Left lobe of liver (tissue), 2 donors: ENCODE measurements around the gene DERA. TPM values are rescaled to one million over a fixed set of nuclear protein-coding genes. Genes with fewer than 3 reads are reported as not detected.
A peak's percentile ranks its signal among the peaks of the same experiment; 100 is the strongest.
"Not testable (repeated sequence)": the region's sequence is repeated elsewhere in the genome, so short reads cannot be mapped to it uniquely, and the experiment has no call there.

Source experiments
- ATAC-seq: fragments of 200-7000 bp; cut with Tn5 transposase; one replicate; pipeline ENCODE4 v1.9.1; 2020; ENCODE audit warnings: mild to moderate bottlenecking, moderate library complexity
- DNase-seq: peaks from one replicate; pipeline ENCODE4 v3.0.0-alpha.2; 2020; ENCODE audit warnings: low spot score
- total RNA-seq: library from RNA; stranded (reverse); gene quantifications from one replicate; pipeline ENCODE4 v1.2.1, GENCODE V29; 2021
- donor health status: DM: no; HTN: no; CAD: no; lungs with moderate emphysema.
- donor health status: DM: no; HTN: yes; CAD: no.

The DERA gene
- total RNA-seq, 1 donor from 2014 or later = 38.4 TPM

GRCh38 chr12:16057351-16057751 is 146.2 kb downstream of the DERA start:
- not testable (repeated sequence) for ATAC-seq, DNase-seq

GRCh38 chr12:16062611-16063010 is 151.5 kb downstream of the DERA start:
- ATAC-seq (no peak), DNase-seq (no peak)

- DNase-seq (no peak), ATAC-seq (no peak)
Observed at GRCh38 chr12:16063726-16064125, 152.6 kb downstream of the DERA start.

- DNase-seq = no peak
- no peak for ATAC-seq
Observed at GRCh38 chr12:16070113-16070512, 159.0 kb downstream of the DERA start.

GRCh38 chr12:16072678-16073077 is 161.5 kb downstream of the DERA start:
- no peak for DNase-seq
- no peak for ATAC-seq

GRCh38 chr12:16074894-16075293 is 163.8 kb downstream of the DERA start:
- no peak for DNase-seq
- no peak for ATAC-seq

- no peak for ATAC-seq
- DNase-seq = no peak
Observed at GRCh38 chr12:16075887-16076286, 164.8 kb downstream of the DERA start.

- ATAC-seq (peak; percentile 92), DNase-seq (no peak)
Observed at GRCh38 chr12:16076557-16076956, 165.4 kb downstream of the DERA start.

GRCh38 chr12:16076970-16077522 is 165.9 kb downstream of the DERA start:
- ATAC-seq = peak; percentile 82
- DNase-seq = no peak

- DNase-seq (no peak), ATAC-seq (no peak)
Observed at GRCh38 chr12:16086462-16086861, 175.3 kb downstream of the DERA start.

- ATAC-seq (no peak), DNase-seq (no peak)
Observed at GRCh38 chr12:16086942-16087341, 175.8 kb downstream of the DERA start.

Other genes starting within 250 kb of the DERA start
- gene EPS8, start 121.9 kb upstream of the DERA start, total RNA-seq = 27.0 TPM
- 48.6 TPM for gene STRAP, start 28.9 kb upstream of the DERA start, total RNA-seq